Measurements from ENCODE around the gene VEZT.
A peak's percentile ranks its signal among the peaks of the same experiment; 100 is the strongest.

VEZT gene

DNA sequence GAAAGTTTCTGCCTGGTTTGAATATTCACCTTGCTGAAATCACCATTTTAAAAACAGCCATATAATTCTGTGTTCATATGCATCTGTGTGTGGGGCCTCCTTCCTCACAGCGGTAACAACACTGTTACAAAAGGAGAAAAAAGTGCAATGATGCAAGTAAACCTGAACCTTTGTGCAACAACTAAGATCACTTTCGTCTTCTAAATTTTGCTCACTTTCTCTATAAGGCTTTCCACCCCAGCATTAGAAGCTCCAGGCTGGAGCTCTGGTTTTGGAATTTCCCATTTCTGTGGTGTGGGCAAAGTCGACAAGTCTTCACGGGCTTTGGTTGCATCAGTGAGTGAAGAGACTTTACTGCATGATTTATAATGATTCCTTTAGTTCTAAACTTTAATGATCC, 18.7 kb upstream of the VEZT start:
- no peak for DNase-seq (ENCODE audit: low read depth in 2 of 2)

DNA sequence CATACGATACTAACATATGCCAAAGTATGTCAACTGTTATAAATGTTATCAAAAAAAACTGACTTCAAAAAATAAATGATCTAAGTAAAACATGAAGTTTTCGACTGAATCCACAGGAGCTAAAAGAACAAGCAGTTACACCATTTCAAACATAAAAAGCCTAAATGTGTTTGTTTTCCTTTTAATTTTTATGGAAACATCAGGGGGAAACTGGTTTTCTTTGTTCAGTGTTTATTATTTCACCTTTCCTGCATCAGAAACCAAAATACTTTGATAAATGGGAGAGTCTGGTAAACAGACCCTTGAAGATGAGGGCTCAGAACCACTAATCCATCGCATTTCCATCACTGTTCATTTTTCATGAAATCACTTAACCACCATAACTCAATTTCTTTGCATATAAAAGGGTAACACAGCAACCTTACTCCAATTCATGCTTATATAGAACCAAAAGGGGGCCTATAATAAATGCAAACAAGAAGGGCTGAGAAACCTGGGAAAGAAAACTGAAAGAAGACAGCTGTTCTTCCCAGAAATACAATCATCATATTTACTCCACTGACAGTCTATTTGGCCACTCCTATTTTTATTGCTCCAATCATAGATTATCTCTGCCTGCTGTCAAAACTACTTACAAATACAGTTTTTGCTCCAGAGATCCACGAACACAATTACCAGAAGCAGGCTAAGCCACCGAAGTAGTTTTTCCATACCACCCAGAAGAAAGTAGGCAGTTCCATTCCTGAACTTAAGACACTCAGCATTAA, 17.3 kb upstream of the VEZT start:
- DNase-seq (ENCODE audit: low read depth in 2 of 2): no peak

DNA sequence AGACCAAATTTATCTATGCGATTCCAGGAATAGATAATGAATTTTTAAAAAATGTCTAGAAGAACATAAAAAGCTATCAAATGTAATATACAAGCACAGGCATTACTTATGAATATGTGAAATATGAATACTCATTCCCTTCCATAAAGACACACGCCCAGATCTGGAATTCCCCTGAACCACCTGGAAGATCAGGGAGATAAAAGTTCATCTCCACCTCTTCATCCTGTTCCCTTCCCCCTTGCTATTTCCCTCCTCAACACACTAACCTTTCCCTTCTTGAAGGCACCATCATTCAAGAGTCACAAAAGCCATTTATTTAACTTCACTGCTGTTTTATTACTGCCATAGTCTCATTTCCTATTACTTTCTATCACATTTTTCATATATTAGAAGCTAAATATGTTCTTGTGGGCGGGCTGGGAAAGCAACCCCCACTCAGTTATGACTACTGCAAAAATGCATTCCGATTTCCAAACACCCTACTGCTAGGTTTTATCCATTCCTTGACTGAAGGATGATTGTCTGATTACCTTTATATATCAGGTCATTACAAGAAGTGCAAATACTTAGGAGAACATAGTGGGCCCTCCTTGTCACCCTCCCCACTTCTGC, 16.4 kb upstream of the VEZT start:
- DNase-seq (ENCODE audit: low read depth in 2 of 2): no peak

DNA sequence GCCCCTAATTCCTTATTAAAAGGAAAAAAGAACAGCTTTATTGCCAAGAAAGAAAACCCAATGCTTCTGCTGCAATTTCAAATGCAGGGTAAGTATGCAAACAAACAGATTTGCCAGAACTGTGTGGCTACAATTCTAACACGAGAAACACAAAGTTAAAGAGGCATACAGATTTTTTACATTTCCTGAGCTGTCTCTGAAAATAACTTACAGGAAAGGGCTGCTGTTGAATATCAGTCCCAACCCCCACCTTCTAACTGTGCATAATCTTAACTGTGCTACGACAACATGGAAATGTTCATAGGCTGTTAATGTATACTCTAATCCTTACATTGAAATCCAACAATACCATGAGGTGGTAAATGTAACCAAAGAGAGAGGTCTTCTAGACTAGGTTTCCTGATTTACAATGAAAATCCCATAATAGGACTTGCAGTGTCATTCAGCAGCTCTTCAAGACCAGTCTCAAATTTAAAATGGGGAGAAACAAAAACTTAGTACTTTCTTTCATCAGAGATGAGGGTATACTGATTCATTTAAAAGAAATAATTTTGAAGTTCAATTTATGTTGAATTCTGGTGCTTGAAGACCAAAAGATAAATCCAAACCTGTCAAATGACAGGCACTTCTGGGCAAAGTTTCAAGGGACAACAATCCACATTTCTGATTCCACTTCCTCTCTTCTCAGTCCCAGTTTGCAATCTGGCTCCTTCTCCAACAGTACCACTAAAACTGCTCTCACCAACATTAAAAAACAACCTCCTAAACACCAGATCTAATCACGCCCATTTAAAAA, 14.7 kb upstream of the VEZT start:
- no peak for DNase-seq (ENCODE audit: low read depth in 2 of 2)

DNA sequence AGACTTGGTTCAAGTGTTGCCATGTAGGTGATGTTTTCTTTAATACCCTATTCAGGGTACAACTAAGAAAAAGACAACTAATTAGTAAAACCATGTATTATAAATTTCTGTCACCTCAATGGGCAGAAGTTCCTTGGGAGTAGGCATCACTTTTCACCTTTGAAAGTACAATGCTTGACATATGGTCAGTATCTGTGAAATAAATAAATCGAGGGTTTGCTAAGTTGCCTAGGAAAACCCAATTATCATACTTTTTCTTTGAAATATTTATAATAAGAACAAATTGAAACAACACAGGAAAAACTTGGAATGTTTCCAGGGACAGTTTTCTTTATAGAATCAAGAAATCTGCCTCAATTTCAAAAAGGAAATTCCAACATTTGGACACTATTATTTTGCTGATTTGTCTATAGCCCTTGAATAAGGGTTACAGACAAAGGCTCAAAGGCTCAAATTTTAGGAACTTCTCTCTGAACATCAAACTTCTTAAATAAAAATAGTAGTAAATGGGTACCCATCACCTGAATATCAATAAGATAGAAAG, 14.0 kb upstream of the VEZT start:
- no peak for DNase-seq (ENCODE audit: low read depth in 2 of 2)

DNA sequence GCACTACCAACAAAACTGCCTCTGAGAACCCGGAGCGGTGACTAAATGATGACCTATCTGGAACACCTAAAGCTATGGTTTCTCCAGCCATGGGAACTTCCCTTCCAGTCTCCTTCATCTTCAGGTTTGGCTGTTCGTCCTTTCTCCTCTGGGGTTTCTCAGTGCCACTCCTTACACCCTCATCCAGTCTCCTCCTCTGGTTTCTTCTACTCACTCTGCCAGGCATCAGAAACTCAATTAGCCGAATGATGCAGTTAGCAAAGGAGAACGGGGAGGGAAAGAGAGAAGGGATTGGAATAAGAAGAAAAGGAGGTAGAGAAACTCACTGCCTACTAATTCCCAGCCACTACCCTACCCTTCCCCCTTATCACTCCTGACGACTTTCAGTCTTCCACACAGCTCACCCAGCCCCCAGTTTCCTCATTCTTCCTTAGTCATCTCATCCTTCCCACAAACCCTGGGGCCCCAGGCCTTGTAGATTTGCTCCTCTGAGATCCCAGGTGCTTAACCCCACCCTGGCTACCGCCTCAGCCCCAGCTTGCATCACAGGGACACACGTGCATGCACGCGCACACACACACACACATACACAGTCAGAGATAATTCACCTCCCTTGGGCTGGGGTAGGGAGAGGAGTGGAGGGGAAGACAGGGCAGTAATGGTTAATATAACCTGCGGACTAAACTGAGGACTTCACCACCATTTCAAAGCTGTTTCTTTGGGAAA, 13.3 kb upstream of the VEZT start:
- no peak for DNase-seq (ENCODE audit: low read depth in 2 of 2)

DNA sequence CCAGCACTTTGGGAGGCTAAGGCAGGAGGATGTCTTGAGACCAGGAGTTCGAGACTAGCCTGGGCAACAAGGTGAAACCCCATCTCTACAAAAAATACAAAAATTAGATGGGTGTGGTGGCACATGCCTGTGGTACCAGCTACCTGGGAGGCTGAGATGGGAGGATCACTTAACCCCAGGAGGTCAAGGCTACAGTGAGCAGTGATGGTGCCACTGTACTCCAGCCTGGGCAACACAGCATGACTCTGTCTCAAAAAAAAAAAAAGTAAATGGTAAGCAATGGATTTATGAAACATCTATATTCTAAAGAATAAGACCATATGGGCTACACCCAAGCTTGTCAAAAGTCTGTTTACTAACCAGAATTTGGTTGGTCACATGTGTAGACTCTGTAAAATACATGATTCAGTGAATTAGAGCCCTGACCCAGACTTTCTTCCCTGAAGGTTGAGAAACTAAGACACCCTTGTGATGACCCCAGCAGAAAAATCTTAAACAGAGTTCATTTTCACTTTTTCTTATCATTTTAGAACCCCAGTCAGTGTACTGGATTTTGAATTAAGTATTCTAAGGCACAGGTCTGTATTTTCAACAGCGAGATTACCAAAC, 12.5 kb upstream of the VEZT start:
- no peak for DNase-seq (ENCODE audit: low read depth in 2 of 2)

DNA sequence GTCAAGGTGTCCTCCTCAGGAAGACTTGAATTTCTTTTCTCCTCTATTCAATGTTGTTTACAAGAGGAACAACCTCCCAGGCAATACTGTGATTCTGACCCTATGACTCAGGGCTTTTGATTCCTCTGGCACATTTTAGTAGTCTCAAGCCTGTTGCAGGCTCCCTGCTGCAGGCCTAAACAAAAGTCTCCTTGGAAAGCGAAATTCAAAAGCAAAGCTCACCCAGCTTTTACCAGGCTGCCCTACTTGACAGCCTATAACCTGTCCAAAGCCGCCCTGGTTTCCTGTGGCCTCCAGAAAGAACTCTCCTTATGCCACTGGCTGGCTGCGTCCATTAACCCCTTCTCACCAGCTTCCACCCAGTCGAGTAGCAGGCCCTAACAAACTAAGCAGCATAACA, 11.9 kb upstream of the VEZT start:
- no peak for DNase-seq (ENCODE audit: low read depth in 2 of 2)

DNA sequence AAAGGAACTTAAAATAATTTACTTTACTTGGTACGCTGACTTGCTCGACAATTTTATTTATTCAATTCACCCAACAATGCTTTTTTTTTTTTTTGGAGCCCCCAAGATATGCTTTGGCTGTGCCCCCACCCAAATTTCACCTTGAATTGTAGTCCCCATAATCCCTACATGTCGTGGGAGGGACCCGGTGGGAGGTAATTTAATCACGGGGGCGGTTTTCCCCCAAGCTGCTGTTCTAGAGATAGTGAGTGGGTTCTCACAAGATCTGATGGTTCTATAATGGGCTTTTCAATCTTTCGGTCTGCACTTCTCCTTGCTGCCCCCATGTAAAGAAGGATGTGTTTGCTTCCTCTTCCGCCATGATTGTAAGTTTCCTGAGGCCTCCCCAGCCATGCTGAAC, 10.7 kb upstream of the VEZT start:
- no peak for DNase-seq (ENCODE audit: low read depth in 2 of 2)

DNA sequence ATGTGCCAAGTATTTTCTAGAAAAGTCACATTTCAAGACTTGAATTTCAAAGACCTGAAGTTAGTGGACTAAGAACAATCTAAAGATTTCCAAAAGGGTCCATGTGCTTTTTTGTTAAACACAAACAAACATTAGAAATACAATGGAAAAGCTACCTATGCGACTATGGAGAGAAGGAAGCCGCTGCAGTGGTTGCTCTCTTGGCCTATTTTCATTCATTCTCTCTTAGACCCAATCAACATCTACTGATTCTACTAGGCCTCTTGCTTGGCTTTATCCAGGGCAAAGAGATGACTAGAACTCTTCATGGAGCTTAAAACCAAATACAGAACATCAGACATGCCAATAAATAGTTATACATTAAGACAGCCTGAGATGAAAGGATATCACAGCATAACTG, 10.2 kb upstream of the VEZT start:
- DNase-seq (ENCODE audit: low read depth in 2 of 2): no peak

DNA sequence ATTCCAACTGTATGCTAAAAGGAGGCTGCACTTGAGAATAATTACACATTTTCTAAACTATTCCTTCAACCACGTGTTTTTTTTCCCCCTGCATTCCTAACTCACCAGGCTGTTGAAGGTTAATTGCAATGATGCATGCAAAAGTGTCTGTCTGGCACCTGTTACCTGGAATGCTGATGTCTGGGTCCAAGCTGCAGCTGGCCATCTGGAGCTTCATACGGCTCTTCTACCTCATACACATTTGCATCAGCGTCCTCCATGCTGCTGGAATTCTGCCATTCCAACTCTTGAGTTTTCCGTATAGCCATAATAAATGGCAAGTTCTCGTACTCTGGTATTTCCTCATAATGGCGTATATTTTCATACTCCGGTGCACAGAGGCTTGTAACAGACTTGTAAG, 8.9 kb upstream of the VEZT start:
- DNase-seq (ENCODE audit: low read depth in 2 of 2): no peak

DNA sequence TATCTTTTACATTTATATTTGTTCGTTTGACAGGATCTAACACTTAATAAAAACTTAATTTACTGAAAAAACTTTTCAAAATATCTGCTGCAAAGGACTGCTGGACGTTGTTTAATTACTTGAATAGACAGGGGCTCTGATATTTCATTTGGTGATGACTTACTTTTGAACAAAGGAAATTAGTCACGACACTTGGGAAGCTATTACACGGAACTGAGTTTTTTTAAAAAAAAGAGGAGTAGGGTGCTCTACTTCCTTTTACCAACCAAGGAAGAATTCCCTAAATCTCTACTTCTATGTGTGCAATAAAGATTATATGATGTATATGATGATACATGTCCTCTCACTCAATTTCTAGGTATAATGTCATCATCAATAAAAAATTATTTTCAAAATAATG, 5.0 kb upstream of the VEZT start:
- DNase-seq (ENCODE audit: low read depth in 2 of 2): no peak

DNA sequence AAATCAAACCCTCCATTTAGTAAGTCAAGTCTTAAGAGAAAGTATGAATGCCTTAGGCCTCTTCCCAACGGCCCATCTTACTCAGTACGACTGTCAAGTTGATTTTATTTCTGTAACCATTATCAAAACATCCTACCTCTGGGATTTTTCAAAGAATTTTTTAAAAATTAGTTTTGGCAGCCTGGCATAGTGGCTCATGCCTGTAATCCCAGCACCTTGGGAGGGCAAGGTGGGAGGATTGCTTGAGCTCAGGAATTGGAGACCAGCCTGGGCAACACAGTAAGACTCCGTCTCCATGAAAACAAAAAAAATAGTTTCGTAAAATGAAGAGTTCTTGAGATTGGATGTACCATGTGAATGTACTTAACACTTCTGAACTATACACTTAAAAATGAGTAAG, 4.5 kb upstream of the VEZT start:
- no peak for DNase-seq (ENCODE audit: low read depth in 2 of 2)

DNA sequence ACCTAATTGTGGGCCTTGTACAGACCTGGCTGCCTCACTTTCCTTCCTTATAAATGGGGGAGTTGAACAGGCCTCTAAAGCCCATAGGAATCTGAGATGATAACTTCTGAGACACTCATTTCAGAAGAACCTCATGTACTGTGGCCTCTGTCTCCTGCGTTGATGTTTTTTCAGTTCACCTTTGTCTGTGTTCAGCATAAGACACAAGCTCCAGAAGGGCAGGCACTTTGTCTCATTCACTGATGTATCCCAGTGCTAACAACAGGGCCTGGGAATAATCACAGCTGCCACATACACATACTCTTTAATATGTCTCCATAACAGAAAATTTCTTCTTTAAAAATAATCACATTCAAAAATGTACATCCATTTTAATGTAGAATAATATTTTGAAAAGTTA, 3.7 kb upstream of the VEZT start:
- no peak for DNase-seq (ENCODE audit: low read depth in 2 of 2)

DNA sequence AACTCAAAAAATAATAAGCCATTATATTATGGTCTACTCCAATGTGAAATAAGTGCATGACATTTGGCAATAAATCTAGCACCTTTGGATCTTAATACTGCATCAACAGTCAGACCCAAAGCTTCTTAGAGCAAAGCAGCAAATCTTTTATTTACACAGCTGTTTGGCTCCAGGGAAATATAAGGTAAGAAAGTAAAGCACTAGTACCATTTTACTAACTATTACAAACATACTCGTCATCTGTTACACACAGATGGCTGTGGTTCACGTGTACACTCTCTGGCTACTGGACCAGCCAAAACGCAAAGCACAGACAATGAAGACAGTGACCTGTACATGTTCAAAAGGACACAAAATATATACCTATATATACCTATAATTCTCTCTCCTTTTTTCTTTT, 3.1 kb upstream of the VEZT start:
- DNase-seq (ENCODE audit: low read depth in 2 of 2): no peak

DNA sequence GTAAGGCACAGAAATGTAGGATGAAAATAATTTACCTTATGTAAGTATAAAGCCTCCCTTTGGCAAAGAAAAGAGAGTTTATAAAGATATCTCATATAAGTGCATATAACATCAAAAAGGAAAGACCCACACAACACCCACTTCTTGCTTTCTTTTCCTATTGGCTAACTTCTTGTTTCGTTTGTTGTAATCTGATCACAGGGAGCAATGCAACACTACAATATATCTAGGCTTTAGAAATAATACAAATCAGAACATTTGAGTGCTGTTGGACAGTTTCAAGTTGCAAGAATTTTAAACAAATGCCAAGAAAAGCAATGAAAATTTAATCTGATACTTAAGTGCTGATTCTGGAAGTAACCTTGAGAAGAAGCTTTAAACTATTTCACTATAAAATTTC, 1.7 kb upstream of the VEZT start:
- no peak for DNase-seq (ENCODE audit: low read depth in 2 of 2)

DNA sequence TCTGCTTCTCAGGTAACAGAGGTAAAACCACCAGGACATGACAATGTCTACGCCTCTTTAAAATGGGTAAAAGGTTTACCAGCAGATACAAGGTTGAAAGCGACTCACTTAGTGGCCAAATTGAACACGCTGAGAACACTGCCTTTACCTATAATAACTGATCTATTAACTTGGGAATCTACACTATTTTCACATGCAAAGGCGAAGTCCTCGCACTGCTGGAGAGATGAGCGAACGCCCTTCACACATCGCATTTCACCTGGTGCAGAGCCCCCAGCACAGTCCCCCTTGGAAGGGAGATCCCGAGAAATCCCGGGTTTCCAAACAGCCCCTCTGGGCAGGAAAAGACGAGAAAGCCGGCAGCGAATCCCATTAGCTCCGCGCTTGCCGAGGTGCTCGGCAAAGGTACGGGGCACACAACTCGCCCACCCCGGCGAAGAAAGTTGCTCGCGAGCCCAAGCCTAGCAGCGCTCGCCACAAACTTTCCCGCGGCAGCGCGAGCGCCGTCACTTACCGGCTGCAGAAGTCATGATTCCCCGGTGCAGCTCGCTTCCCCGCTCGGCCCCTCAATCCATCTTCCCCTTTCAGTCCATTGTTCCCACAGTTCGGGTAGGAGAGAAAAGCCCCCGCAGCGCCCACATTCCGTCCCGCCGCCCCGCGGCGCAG, 763 bp upstream of the VEZT start:
- no peak for DNase-seq (ENCODE audit: low read depth in 2 of 2)

DNA sequence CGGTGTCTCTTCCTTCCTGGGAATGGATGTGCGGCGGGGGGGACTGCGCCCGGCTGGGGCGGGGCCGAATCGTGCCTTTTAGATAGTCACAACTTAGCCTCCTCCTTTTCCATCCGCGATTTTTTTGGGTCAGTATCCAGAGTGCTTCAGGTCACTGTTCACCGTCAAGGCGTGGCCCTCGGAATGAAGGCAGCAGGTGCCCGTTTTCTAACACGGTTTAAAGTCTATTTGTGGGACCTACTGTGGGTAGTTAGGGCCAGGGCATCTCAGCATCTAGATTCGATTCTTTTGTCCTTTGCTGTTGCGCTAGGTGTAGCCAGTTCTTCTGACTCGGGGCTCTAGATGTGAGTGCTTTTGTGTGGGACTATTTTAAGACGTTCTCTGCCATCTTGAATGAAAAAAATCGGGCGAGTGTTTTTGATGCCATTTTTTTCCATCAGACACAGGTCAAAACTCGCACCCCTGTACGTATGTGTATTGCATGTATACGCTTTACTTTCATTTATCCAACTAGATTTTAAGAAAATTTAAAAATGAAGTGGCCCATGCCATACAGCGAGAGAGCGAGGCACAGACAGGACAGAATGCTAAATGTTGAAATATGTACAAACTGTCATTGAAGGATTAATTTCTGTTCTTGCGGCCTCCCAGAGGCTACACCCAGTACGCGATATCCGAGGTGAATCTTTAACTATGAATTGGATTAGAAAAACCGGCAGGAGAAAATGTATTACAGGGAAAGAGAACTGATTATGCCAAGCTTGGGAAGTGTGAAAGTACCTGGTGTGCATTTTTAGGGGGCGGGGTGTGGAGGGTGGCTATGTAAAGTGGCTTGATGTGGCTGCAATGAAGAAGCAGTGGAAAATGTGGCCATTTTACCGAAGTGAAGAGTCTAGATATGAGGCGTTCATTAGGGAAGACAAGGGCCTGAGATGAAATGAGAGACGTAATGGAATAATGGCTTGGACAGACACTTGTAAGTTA, 835 bp downstream of the VEZT start:
- peak; percentile 11 to 17 for DNase-seq (ENCODE audit: low read depth in 2 of 2)

DNA sequence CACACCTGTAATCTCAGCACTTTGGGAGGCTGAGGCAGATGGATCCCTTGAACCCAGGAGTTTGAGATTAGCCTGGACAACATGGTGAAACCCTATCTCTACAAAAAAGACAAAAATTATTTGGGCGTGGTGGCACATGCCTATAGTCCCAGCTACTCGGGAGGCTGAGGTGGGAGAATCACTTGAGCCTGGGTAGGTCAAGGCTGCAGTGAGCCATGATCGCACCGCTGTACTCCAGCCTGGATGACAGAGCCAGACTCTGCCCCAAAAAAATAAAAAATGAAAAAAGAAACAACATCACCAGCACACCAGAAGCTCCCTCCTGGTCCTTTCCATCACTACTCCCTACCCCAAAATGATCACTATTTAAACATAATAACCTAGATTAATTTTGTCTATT, 2.6 kb downstream of the VEZT start:
- DNase-seq (ENCODE audit: low read depth in 2 of 2): no peak

DNA sequence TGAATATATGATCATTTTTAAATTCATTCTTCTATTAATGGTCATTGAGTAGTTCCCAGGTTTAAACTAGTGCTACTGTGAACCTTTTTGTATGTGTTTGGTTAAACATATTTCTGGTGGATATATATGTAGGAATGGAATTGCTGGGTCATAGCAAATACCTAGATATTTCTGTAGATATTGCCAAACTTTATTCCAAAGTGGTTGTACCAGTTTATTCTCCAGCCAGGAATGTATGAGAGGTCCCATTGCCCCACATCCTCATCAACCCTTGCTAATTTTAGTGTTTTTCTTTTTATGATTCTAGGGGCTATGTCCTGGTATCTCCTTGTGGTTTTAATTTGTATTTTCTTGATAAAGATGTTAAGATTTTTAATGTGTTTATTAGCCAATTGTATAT, 3.1 kb downstream of the VEZT start:
- no peak for DNase-seq (ENCODE audit: low read depth in 2 of 2)
